Suprapubic skin (tissue), 4 donors: ENCODE measurements around the gene ASPDH.

Experiments used
- EP300 ChIP-seq: sonication (generic); formaldehyde crosslinking; IDR thresholded peaks from one replicate; pipeline ENCODE4 v1.6.1; 2017; ENCODE audit warnings: antibody characterized with exemption
- POLR2A ChIP-seq, 2 donors: fragments of 450-650 bp; IDR thresholded peaks; one replicate each; pipeline ENCODE4 v1.6.1; 2017; ENCODE audit warnings: antibody characterized with exemption in 2 of 2, mild to moderate bottlenecking in 2 of 2, moderate library complexity in 2 of 2
- POLR2AphosphoS5 ChIP-seq, 3 donors: sonication (generic); formaldehyde crosslinking; IDR thresholded peaks; one replicate each; pipeline ENCODE4 v1.6.1; 2017; ENCODE audit warnings: antibody characterized with exemption in 3 of 3
- TF ChIP-seq, protein P1 (sequence below), 2 donors: fragments of 200-600 bp in 1 of 2; fragments of 450-650 bp in 1 of 2; sonication (generic) in 1 of 2; IDR thresholded peaks; one replicate each; pipeline ENCODE4 v1.5.1; 2016 to 2019; ENCODE audit warnings: antibody characterized with exemption in 2 of 2, mild to moderate bottlenecking in 1 of 2, moderate library complexity in 1 of 2

DNA sequence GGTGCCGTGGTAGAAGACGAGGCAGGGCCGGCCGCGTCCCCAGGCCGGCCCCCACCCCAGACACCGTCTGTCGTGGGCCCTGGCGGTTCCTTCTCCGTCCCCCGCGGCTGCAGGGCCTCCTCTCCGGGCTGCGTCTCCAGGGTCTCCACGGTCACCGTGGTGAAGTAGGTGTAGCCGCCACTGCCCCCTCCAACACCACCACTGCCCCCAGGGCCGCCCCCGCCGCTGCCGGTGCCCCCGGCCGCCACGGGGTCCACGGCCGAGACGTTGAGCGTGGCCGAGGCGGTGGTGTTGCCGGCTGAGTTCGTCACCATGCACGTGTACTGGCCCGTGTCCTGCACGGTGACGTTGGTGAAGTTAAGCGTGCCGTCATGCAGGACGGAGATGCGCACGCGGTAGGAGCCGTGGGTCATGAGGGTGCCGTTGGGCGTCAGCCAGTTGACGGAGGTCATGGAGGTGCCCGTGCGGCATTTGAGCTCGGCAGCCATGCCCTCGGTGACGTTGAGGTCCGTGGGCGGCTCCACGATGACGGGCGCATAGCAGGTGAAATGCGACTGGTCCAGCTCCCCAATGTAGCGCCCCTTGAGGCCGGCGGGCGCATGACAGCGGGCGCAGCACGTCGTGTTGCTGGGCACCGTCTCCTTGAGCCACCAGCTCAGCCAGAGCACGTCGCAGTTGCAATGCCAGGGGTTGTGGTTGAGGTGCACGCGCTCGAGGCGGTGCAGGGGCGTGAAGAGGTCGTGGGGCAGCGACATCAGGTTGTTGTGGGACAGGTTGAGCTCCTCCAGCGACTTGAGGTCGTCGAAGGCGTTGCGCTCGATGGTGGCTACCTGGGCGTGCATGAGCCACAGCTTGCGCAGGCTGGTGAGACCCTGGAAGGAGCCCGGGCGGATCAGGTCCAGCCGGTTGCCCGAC is 4.6 kb upstream of the ASPDH start:
- no peak for TF ChIP-seq POLR2A (IDR thresholded peaks at IDR 0.05)
- TF ChIP-seq, protein P1, sequence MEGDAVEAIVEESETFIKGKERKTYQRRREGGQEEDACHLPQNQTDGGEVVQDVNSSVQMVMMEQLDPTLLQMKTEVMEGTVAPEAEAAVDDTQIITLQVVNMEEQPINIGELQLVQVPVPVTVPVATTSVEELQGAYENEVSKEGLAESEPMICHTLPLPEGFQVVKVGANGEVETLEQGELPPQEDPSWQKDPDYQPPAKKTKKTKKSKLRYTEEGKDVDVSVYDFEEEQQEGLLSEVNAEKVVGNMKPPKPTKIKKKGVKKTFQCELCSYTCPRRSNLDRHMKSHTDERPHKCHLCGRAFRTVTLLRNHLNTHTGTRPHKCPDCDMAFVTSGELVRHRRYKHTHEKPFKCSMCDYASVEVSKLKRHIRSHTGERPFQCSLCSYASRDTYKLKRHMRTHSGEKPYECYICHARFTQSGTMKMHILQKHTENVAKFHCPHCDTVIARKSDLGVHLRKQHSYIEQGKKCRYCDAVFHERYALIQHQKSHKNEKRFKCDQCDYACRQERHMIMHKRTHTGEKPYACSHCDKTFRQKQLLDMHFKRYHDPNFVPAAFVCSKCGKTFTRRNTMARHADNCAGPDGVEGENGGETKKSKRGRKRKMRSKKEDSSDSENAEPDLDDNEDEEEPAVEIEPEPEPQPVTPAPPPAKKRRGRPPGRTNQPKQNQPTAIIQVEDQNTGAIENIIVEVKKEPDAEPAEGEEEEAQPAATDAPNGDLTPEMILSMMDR (IDR thresholded peaks at IDR 0.05): no peak
- no peak for TF ChIP-seq EP300
- no peak for TF ChIP-seq POLR2AphosphoS5 (IDR thresholded peaks at IDR 0.05)
